Stimulated activated CD4-positive, alpha-beta T cell treated with anti-CD3 and anti-CD28 coated beads, Interleukin-15, amount 100 ng/mL, for 48 hours (primary cell): Measurements from ENCODE around the gene OS9.
"Not testable (repeated sequence)": the region's sequence is repeated elsewhere in the genome, so short reads cannot be mapped to it uniquely, and the experiment has no call there.

Experiments
- DNase-seq, 2 donors: peaks; one replicate each; pipeline ENCODE4 v3.0.0-alpha.2; 2020; ENCODE audit warnings: low read depth in 2 of 2

Gene OS9

GRCh38 chr12:57695770-57696432 lies 2.0 kb downstream of the OS9 start:
- no peak for DNase-seq

- DNase-seq: no peak
Measured at GRCh38 chr12:57697076-57697475, 3.1 kb downstream of the OS9 start.

GRCh38 chr12:57698414-57698813 lies 4.5 kb downstream of the OS9 start:
- DNase-seq: no peak

- DNase-seq: no peak
Measured at GRCh38 chr12:57700317-57700716, 6.4 kb downstream of the OS9 start.

GRCh38 chr12:57707250-57707649 lies 13.3 kb downstream of the OS9 start:
- no peak for DNase-seq

GRCh38 chr12:57708296-57708695 lies 14.4 kb downstream of the OS9 start:
- DNase-seq: no peak

- DNase-seq: no peak
Measured at GRCh38 chr12:57712701-57713100, 18.8 kb downstream of the OS9 start.

- no peak for DNase-seq
Measured at GRCh38 chr12:57713209-57713608, 19.3 kb downstream of the OS9 start.

GRCh38 chr12:57715036-57715748 lies 21.3 kb downstream of the OS9 start:
- not testable (repeated sequence) for DNase-seq

GRCh38 chr12:57715786-57716185 lies 21.9 kb downstream of the OS9 start:
- no peak for DNase-seq

GRCh38 chr12:57716305-57716704 lies 22.4 kb downstream of the OS9 start:
- no peak for DNase-seq

GRCh38 chr12:57717131-57717530 lies 23.2 kb downstream of the OS9 start:
- no peak for DNase-seq

- no peak for DNase-seq
Measured at GRCh38 chr12:57717846-57718640, 24.1 kb downstream of the OS9 start.

- no peak for DNase-seq
Measured at GRCh38 chr12:57718641-57719528, 25.0 kb downstream of the OS9 start.

GRCh38 chr12:57719777-57720605 lies 26.1 kb downstream of the OS9 start:
- no peak for DNase-seq

GRCh38 chr12:57720606-57721595 lies 27.0 kb downstream of the OS9 start:
- DNase-seq: no peak

- DNase-seq: not testable (repeated sequence)
Measured at GRCh38 chr12:57721846-57722608, 28.1 kb downstream of the OS9 start.

- no peak for DNase-seq
Measured at GRCh38 chr12:57722716-57723629, 29.0 kb downstream of the OS9 start.
